CD4-positive, alpha-beta T cell treated with Interleukin-4 for 4 hours (primary cell): Measurements from ENCODE around the gene ACSM2B.
"Not testable (repeated sequence)": the region's sequence is repeated elsewhere in the genome, so short reads cannot be mapped to it uniquely, and the experiment has no call there.

Source experiments
- DNase-seq: peaks from one replicate; pipeline ENCODE4 v3.0.0-alpha.2; 2020

The ACSM2B gene

DNA sequence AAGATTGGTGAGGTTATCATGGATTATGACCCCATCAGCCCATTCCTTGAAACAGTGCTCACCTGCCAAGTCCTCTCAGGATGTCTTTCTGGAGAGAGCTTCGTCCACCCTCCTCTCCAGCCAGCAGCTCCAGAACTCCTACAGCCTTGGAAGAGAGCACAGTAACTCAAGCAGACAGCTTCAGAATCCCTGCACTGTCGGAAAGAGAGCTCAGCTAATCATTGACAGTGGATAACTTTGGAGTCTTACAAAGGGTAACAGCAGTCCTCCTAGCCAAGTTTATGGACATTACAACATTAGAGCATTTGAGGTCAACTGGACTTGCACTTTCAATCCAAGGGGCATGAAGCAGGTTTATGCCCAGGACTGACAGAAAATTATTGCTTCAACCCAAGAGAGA is at the start of gene ACSM2B:
Gene ACSM2B (minus strand): TSS at position 223 of the 400 bp plus-strand sequence. CDS start 11,522 bp downstream, outside the sequence.
- DNase-seq, result not testable (repeated sequence)

- DNase-seq, result no peak
Measured at GRCh38 chr16:20624882-20625807, 49.0 kb upstream of the ACSM2B start.

GRCh38 chr16:20624205-20624604 is 48.0 kb upstream of the ACSM2B start:
- DNase-seq, result no peak

- no peak for DNase-seq
Measured at GRCh38 chr16:20622498-20622870, 46.3 kb upstream of the ACSM2B start.

DNA sequence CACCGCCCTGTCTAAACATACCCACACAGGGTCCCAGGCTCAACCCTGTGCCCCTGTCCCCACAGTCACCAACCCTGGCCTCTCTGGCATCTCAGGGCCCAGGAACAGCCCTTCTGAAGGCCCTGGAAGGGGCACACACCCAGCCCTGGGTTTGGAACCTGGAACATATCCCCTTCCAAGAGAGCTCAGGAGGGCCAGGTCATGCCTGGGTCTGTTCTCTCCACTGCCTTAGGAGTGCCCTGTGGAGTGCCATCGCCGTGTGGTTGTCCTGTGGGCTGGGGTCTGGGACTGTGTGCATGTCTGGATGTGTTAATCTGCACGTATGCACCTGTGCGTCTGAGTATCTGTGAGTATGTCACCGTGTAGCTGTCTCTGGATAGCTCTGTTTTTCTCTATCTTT is 45.2 kb upstream of the ACSM2B start:
- DNase-seq, result no peak

- no peak for DNase-seq
Measured at GRCh38 chr16:20620770-20621169, 44.6 kb upstream of the ACSM2B start.

- no peak for DNase-seq
Measured at GRCh38 chr16:20620003-20620402, 43.8 kb upstream of the ACSM2B start.

DNA sequence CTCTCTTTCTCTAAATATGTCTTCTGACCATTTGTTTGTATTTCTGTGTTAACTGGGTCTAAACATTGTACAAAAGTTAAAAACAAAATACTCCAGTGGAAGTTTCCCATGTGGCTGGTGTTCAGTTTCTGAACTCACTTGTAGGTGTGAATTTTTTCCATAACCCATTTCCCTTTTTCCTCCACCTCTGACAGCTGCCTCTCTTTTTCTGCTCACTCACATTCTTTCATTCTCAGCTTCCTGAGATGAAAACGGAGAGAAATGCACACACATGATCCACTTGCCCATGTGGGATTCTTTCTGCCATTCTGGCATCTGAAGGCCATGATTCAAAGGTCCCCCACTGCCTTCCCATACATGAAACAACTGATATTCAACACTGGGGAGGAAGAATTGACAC is 41.1 kb upstream of the ACSM2B start:
- DNase-seq, result no peak

- DNase-seq, result no peak
Measured at GRCh38 chr16:20614186-20615141, 38.3 kb upstream of the ACSM2B start.

- no peak for DNase-seq
Measured at GRCh38 chr16:20613481-20614185, 37.5 kb upstream of the ACSM2B start.

GRCh38 chr16:20612551-20613480 is 36.6 kb upstream of the ACSM2B start:
- no peak for DNase-seq

DNA sequence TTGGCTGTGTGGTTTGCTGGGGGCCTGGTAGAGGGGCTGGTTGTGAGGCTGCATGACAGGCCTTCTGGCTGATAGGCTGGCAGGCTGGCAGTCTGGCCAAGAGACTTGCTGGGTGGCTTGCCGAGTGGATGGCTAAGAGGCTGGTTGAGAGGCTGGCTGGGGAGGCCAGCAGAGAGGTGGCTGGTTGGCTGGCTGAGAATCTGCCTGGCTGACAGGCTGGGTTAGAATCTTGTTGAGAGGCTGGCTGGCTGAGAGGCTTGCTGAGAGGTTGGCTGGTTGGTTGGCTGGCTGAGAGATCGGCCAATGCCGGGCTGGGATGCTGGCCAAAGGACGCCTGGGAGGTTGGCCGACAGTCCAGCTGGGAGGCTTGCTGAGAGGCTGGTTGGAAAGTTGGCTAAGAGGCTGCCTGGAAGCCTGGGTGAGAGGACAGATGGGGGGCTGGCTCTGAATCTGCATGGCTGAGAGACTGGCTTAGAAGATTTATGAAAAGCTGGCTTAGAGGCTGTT is 35.9 kb upstream of the ACSM2B start:
- no peak for DNase-seq

DNA sequence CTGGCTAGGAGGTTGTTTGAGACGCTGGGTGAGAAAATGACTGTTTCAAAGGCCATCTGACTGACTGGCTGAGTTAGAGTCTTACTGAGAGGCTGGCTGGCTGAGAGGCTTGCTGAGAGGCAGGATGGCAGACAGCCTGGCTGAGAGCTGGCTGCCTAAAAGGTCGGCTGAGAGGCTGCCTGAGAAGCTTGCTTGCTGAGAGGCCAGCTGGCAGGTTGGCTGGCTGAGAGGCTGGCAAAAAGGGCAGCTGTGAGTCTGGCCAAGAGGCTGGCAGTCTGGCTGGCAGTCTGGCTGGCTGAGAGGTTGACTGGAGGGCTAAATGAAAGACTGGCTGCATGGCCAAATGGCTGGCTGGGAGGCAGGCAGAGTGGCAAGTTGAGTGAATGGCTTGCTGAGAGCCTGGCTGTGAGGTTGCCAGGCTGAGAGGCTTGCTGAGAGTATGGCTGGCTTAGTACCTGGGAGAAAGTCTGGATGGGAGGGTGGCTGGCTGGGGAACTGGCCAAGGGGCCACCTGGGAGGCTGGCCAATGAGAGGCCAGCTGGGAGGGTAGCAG is 35.3 kb upstream of the ACSM2B start:
- no peak for DNase-seq

DNA sequence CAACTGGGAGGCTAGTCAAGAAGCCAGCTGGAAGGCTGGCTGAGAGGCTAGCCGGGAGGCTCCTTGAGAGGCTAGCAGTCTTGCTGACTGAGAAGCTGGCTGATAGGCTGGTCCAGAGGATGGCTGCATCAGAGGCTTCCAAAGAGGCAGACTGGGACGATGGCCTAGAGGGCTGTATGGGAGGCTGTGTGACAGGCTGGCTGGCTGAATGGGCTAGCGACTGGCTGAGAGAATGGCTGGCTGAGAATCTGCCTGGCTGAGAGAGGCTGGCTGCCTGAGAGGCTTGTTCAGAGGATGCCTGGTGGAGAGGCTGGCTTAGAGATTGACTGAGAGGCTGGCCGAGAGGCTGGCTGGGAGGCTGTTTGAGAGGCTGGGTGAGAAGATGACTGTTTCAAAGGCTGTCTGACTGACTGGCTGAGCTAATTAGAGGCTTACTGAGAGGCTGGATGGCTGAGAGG is 34.8 kb upstream of the ACSM2B start:
- DNase-seq, result no peak

GRCh38 chr16:20610211-20610891 is 34.2 kb upstream of the ACSM2B start:
- no peak for DNase-seq

DNA sequence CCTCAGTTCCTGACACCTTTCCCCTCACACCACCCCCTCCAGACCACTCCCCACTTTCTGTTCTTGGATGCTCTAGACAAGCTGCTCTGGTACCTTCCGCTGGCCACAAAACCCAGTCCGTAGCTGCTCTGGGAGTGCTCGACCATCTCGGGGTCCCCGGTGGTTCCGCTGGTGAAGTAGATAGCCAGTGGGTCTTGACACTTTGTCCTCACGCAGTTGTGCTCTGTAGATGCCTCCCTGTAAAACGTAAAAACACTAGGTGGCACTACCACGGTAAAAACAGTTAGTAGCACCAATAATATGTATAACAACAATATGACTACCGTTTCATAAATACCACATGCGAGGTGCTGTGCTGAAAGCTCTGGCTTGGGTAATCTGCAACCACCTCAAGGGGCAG is 26.0 kb upstream of the ACSM2B start:
- peak; percentile 2 for DNase-seq

- not testable (repeated sequence) for DNase-seq
Measured at GRCh38 chr16:20599475-20599874, 23.3 kb upstream of the ACSM2B start.

- no peak for DNase-seq
Measured at GRCh38 chr16:20598832-20599469, 22.8 kb upstream of the ACSM2B start.

GRCh38 chr16:20595694-20596093 is 19.5 kb upstream of the ACSM2B start:
- not testable (repeated sequence) for DNase-seq

DNA sequence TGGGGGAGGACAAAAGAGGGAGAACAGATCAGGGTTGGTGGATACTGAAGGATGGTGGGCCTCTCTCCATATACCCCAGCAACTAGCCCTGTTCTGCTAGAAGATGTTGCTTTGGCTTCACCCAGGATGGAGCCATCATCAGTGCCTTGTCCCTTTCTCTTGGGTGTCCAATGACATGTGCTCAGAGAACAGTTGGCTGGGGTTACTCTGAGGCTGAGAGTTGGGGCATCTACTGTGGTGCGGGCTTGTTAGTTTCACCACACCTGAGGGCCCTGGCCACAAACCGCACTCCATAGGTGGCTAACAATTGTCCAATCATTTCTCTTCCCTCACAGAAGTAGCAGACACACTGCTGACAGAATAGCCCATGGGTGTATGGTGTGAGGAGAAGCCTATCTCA is 18.9 kb upstream of the ACSM2B start:
- not testable (repeated sequence) for DNase-seq
